ENCODE measurements around the gene PSMD3.

DNA sequence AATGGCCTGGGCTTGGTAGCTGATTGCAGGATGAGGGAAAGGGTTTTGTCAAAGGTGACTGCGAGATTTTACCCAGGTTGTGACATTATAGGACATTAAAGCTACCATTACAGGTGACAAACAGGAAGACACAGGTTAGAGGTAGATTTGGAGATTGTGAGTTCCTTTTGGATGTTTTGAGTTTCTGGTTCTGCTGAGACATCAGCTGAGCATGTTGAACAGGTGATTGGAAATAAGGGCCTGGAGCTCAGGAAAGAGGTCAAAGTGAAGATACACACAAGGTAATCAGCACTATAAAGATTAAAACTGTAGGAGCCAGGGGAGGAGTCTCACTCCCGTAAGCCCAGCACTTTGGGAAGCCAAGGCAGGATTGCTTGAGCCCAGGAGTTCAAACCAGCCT, 11.8 kb upstream of the PSMD3 start:
- TF ChIP-seq, protein P1, sequence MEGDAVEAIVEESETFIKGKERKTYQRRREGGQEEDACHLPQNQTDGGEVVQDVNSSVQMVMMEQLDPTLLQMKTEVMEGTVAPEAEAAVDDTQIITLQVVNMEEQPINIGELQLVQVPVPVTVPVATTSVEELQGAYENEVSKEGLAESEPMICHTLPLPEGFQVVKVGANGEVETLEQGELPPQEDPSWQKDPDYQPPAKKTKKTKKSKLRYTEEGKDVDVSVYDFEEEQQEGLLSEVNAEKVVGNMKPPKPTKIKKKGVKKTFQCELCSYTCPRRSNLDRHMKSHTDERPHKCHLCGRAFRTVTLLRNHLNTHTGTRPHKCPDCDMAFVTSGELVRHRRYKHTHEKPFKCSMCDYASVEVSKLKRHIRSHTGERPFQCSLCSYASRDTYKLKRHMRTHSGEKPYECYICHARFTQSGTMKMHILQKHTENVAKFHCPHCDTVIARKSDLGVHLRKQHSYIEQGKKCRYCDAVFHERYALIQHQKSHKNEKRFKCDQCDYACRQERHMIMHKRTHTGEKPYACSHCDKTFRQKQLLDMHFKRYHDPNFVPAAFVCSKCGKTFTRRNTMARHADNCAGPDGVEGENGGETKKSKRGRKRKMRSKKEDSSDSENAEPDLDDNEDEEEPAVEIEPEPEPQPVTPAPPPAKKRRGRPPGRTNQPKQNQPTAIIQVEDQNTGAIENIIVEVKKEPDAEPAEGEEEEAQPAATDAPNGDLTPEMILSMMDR (optimal IDR thresholded peaks at IDR 0.05 in 1 of 3, IDR thresholded peaks at IDR 0.05 in 1 of 3, conservative IDR thresholded peaks at IDR 0.05 in 1 of 3; ENCODE audit: extremely low read depth in 1 of 3, insufficient read depth in 2 of 3, low read length in 3 of 3), result no peak
- no peak for TF ChIP-seq EZH2 (IDR thresholded peaks at IDR 0.05; ENCODE audit: low read length)
